ENCODE results near the gene GABPA. TPM values are rescaled to one million over a fixed set of nuclear protein-coding genes. Genes with fewer than 3 reads are reported as not detected.

The GABPA gene
- total and polyA plus RNA-seq, 2 of the 13 experiments (the other 11 are each of a cell fraction or from before 2014, with no cell fraction given): 7.4 to 13.2 TPM

GRCh38 chr21:25801217-25802014 lies 66.6 kb downstream of the GABPA start (continued):
- TF ChIP-seq, protein P1, sequence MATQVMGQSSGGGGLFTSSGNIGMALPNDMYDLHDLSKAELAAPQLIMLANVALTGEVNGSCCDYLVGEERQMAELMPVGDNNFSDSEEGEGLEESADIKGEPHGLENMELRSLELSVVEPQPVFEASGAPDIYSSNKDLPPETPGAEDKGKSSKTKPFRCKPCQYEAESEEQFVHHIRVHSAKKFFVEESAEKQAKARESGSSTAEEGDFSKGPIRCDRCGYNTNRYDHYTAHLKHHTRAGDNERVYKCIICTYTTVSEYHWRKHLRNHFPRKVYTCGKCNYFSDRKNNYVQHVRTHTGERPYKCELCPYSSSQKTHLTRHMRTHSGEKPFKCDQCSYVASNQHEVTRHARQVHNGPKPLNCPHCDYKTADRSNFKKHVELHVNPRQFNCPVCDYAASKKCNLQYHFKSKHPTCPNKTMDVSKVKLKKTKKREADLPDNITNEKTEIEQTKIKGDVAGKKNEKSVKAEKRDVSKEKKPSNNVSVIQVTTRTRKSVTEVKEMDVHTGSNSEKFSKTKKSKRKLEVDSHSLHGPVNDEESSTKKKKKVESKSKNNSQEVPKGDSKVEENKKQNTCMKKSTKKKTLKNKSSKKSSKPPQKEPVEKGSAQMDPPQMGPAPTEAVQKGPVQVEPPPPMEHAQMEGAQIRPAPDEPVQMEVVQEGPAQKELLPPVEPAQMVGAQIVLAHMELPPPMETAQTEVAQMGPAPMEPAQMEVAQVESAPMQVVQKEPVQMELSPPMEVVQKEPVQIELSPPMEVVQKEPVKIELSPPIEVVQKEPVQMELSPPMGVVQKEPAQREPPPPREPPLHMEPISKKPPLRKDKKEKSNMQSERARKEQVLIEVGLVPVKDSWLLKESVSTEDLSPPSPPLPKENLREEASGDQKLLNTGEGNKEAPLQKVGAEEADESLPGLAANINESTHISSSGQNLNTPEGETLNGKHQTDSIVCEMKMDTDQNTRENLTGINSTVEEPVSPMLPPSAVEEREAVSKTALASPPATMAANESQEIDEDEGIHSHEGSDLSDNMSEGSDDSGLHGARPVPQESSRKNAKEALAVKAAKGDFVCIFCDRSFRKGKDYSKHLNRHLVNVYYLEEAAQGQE (IDR thresholded peaks at IDR 0.05; ENCODE audit: borderline replicate concordance in 1 of 2, low read depth in 1 of 2, low read length in 2 of 2): 0 out of 4 replicates have a peak, but pooled peaks of 1 of the 2 experiments have one; percentile 17
- TF ChIP-seq ZNF205 (CRISPR knock-in tag; IDR thresholded peaks at IDR 0.05): no peak
- TF ChIP-seq ELF4 (CRISPR knock-in tag; IDR thresholded peaks at IDR 0.05; ENCODE audit: borderline replicate concordance): no peak
- TF ChIP-seq ZNF3 (CRISPR knock-in tag; IDR thresholded peaks at IDR 0.05): no peak
- TF ChIP-seq ZEB1 (IDR thresholded peaks at IDR 0.05; ENCODE audit: insufficient replicate concordance, low read depth): no peak
- TF ChIP-seq NR2C2 (CRISPR knock-in tag; IDR thresholded peaks at IDR 0.05; ENCODE audit: borderline replicate concordance): no peak
- TF ChIP-seq ZNF432 (CRISPR knock-in tag; IDR thresholded peaks at IDR 0.05; ENCODE audit: borderline replicate concordance): no peak
- TF ChIP-seq TEAD2 (CRISPR knock-in tag; IDR thresholded peaks at IDR 0.05): no peak
- TF ChIP-seq FOSL2 (CRISPR knock-in tag; IDR thresholded peaks at IDR 0.05): peak; percentile 36; the same call in 1 of the 2 replicates
- TF ChIP-seq ZNF564 (CRISPR knock-in tag; IDR thresholded peaks at IDR 0.05): no peak
- TF ChIP-seq SRF (IDR thresholded peaks at IDR 0.05; ENCODE audit: low read depth, low read length): 0 out of 2 replicates have a peak, but pooled peaks have one; percentile 30
- TF ChIP-seq BORCS8-MEF2B (CRISPR knock-in tag; IDR thresholded peaks at IDR 0.05): no peak
- TF ChIP-seq TOE1 (CRISPR knock-in tag; IDR thresholded peaks at IDR 0.05): no peak
- 0 out of 2 replicates have a peak, but pooled peaks have one; percentile 29 for TF ChIP-seq CCDC6 (CRISPR knock-in tag; IDR thresholded peaks at IDR 0.05)
- TF ChIP-seq, protein P2, sequence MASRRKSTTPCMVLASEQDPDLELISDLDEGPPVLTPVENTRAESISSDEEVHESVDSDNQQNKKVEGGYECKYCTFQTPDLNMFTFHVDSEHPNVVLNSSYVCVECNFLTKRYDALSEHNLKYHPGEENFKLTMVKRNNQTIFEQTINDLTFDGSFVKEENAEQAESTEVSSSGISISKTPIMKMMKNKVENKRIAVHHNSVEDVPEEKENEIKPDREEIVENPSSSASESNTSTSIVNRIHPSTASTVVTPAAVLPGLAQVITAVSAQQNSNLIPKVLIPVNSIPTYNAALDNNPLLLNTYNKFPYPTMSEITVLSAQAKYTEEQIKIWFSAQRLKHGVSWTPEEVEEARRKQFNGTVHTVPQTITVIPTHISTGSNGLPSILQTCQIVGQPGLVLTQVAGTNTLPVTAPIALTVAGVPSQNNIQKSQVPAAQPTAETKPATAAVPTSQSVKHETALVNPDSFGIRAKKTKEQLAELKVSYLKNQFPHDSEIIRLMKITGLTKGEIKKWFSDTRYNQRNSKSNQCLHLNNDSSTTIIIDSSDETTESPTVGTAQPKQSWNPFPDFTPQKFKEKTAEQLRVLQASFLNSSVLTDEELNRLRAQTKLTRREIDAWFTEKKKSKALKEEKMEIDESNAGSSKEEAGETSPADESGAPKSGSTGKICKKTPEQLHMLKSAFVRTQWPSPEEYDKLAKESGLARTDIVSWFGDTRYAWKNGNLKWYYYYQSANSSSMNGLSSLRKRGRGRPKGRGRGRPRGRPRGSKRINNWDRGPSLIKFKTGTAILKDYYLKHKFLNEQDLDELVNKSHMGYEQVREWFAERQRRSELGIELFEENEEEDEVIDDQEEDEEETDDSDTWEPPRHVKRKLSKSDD (CRISPR knock-in tag; IDR thresholded peaks at IDR 0.05; ENCODE audit: low read depth): no peak
- 0 out of 2 replicates have a peak, but pooled peaks have one; percentile 19 for TF ChIP-seq ELF1 (CRISPR knock-in tag; IDR thresholded peaks at IDR 0.05)
- TF ChIP-seq SMYD3 (CRISPR knock-in tag; IDR thresholded peaks at IDR 0.05): no peak
- 0 out of 2 replicates have a peak, but pooled peaks have one; percentile 32 for TF ChIP-seq ZSCAN29 (CRISPR knock-in tag; conservative IDR thresholded peaks at IDR 0.05)
- TF ChIP-seq ESRRA (CRISPR knock-in tag; IDR thresholded peaks at IDR 0.05; ENCODE audit: low read depth): no peak
- TF ChIP-seq FOXP1 (IDR thresholded peaks at IDR 0.05): no peak
- TF ChIP-seq FOXP1 (CRISPR knock-in tag; IDR thresholded peaks at IDR 0.05): no peak
- no peak; the same call in 1 of the 2 replicates for TF ChIP-seq RAD21 (CRISPR knock-in tag; IDR thresholded peaks at IDR 0.05)
- TF ChIP-seq, protein P3, sequence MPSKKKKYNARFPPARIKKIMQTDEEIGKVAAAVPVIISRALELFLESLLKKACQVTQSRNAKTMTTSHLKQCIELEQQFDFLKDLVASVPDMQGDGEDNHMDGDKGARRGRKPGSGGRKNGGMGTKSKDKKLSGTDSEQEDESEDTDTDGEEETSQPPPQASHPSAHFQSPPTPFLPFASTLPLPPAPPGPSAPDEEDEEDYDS (CRISPR knock-in tag; IDR thresholded peaks at IDR 0.05): 0 out of 2 replicates have a peak, but pooled peaks have one; percentile 15
- no peak for TF ChIP-seq ZNF766 (CRISPR knock-in tag; IDR thresholded peaks at IDR 0.05; ENCODE audit: borderline replicate concordance)
- no peak for TF ChIP-seq ARHGAP35 (CRISPR knock-in tag; IDR thresholded peaks at IDR 0.05; ENCODE audit: borderline replicate concordance)
